Common myeloid progenitor, CD34-positive (primary cell): ENCODE measurements around the gene LAMA3.
A peak's percentile ranks its signal among the peaks of the same experiment; 100 is the strongest.

Experiments used
- CTCF ChIA-PET: fragments of 350-600 bp; sonication (Branson Sonifier 250); formaldehyde crosslinking; loops from one replicate; lab custom pipeline; 2021; ENCODE audit warnings: antibody characterized with exemption; lab: Charles Lee
- POLR2A ChIA-PET: fragments of 350-600 bp; sonication (Branson Sonifier 250); formaldehyde crosslinking; loops from one replicate; lab custom pipeline; 2021; ENCODE audit warnings: antibody characterized with exemption; lab: Charles Lee
- DNase-seq, 3 donors: peaks; one replicate each; pipeline versions ENCODE4 v3.0.0 to v3.0.0-alpha.2; 2013
- H3K27ac ChIP-seq, 2 experiments: 1 replicate in 1 of 2; 2 replicates in 1 of 2; pipeline ENCODE4 v1.7.0; 2013; ENCODE audit warnings: inconsistent platforms in 2 of 2, low read length in 2 of 2, mild to moderate bottlenecking in 2 of 2, low read depth in 1 of 2, moderate library complexity in 1 of 2; ENCODE audit not compliant: severe bottlenecking in 2 of 2, insufficient read depth in 1 of 2, poor library complexity in 1 of 2
- H3K27me3 ChIP-seq, 5 experiments: replicated peaks in 2 of 5; 1 replicate in 3 of 5; 2 replicates in 2 of 5; pipeline versions ENCODE4 v1.6.1 to v1.7.0; 2013; ENCODE audit warnings: low read length in 4 of 5, mild to moderate bottlenecking in 2 of 5, moderate library complexity in 2 of 5, inconsistent platforms in 1 of 5; ENCODE audit not compliant: insufficient read depth in 5 of 5, control insufficient read depth in 4 of 5
- H3K36me3 ChIP-seq, 4 experiments: 1 replicate in 2 of 4; 2 replicates in 2 of 4; pipeline versions ENCODE4 v1.6.1 to v1.7.0; 2013; ENCODE audit warnings: low read length in 3 of 4, control low read depth in 1 of 4, mild to moderate bottlenecking in 1 of 4; ENCODE audit not compliant: control insufficient read depth in 4 of 4, insufficient read depth in 4 of 4
- H3K4me1 ChIP-seq, 4 experiments: 1 replicate in 3 of 4; 2 replicates in 1 of 4; pipeline versions ENCODE4 v1.6.1 to v1.7.1; 2013; ENCODE audit warnings: low read length in 3 of 4, mild to moderate bottlenecking in 3 of 4, control low read depth in 1 of 4, inconsistent platforms in 1 of 4, moderate library complexity in 1 of 4; ENCODE audit not compliant: control insufficient read depth in 4 of 4, insufficient read depth in 4 of 4; ENCODE audit errors: control extremely low read depth in 1 of 4
- H3K4me3 ChIP-seq, 7 experiments: 1 replicate in 4 of 7; 2 replicates in 3 of 7; pipeline versions ENCODE4 v1.5.1 to v1.7.0; 2013; ENCODE audit warnings: mild to moderate bottlenecking in 7 of 7, low read length in 6 of 7, moderate library complexity in 6 of 7, inconsistent platforms in 2 of 7, low read depth in 2 of 7, control low read depth in 1 of 7; ENCODE audit not compliant: insufficient read depth in 4 of 7, control insufficient read depth in 1 of 7; ENCODE audit errors: extremely low read depth in 1 of 7
- H3K9me3 ChIP-seq, 5 experiments: 1 replicate in 4 of 5; 2 replicates in 1 of 5; pipeline versions ENCODE4 v1.6.1 to v1.7.1; 2013; ENCODE audit warnings: low read length in 4 of 5, mild to moderate bottlenecking in 2 of 5, inconsistent platforms in 1 of 5, low read depth in 1 of 5, moderate library complexity in 1 of 5; ENCODE audit not compliant: control insufficient read depth in 4 of 5, insufficient read depth in 2 of 5; ENCODE audit errors: control extremely low read depth in 1 of 5
- WGBS: methylation state at CpG from one replicate; pipeline ENCODE4 v1.1.5; 2013; ENCODE audit not compliant: insufficient coverage; 5-methylcytosine and 5-hydroxymethylcytosine counted together

Gene LAMA3

GRCh38 chr18:23646282-23646681 lies 43.0 kb upstream of the LAMA3 start:
- 100% methylated on average over 1 of the region's 2 CpGs for WGBS
- ChIA-PET POLR2A (no interaction called here), CTCF (no interaction called here)
- Histone ChIP-seq H3K9me3 (peaks cover 0 to 10% (median 6%) of the 10 kb centered on the region in 5 experiments), H3K36me3 (no peaks in the 10 kb centered on the region), H3K27me3 (peaks cover 0 to 1% (median 0%) of the 10 kb centered on the region in 5 experiments), H3K27ac (no peak overlapping the region), H3K4me1 (peaks cover 0 to 9% (median 1%) of the 10 kb centered on the region in 4 experiments), H3K4me3 (no peak overlapping the region)
- no peak for DNase-seq

GRCh38 chr18:23648456-23648855 lies 40.8 kb upstream of the LAMA3 start:
- WGBS, result 78% methylated on average over 3 of the region's 3 CpGs
- Histone ChIP-seq H3K4me3 (no peak overlapping the region), H3K27me3 (peaks cover 0 to 1% (median 0%) of the 10 kb centered on the region in 5 experiments), H3K27ac (no peak overlapping the region), H3K36me3 (no peaks in the 10 kb centered on the region), H3K9me3 (no peaks in the 10 kb centered on the region), H3K4me1 (peaks cover 0 to 9% (median 1%) of the 10 kb centered on the region in 4 experiments)
- ChIA-PET POLR2A (no interaction called here), CTCF (interaction anchor here (1.0 kb wide), 1 partner anchor 35 kb away, joined by 3 read pairs; no protein-coding TSS in a partner anchor)
- DNase-seq, result no peak

GRCh38 chr18:23648940-23649607 lies 40.2 kb upstream of the LAMA3 start:
- Histone ChIP-seq H3K27ac (no peak overlapping the region), H3K9me3 (no peaks in the 10 kb centered on the region), H3K4me1 (peaks cover 0 to 9% (median 1%) of the 10 kb centered on the region in 4 experiments), H3K27me3 (peaks cover 0 to 1% (median 0%) of the 10 kb centered on the region in 5 experiments), H3K4me3 (no peak overlapping the region), H3K36me3 (no peaks in the 10 kb centered on the region)
- ChIA-PET POLR2A (no interaction called here), CTCF (interaction anchor here (1.0 kb wide), 1 partner anchor 36 kb away, joined by 3 read pairs; no protein-coding TSS in a partner anchor)
- DNase-seq, result peak in 1 of 3 donors; percentile 29
- WGBS, result 39% methylated on average over 8 of the region's 8 CpGs

- CTCF ChIA-PET, result interaction anchor here (1.0 to 3.5 kb wide), 5 partner anchors 11 to 52 kb away, joined by 3 to 21 read pairs (median 4); partner anchors contain the start of gene LAMA3
- WGBS, result 100% methylated on average over 2 of the region's 6 CpGs
- no peak for DNase-seq
- no peak overlapping the region for H3K27ac ChIP-seq
- no peaks in the 10 kb centered on the region for H3K36me3 ChIP-seq
- POLR2A ChIA-PET, result no interaction called here
- no peak overlapping the region for H3K4me3 ChIP-seq
- no peaks in the 10 kb centered on the region for H3K9me3 ChIP-seq
- peaks cover 0 to 1% (median 0%) of the 10 kb centered on the region in 5 experiments for H3K27me3 ChIP-seq
- peaks cover 0 to 9% (median 1%) of the 10 kb centered on the region in 4 experiments for H3K4me1 ChIP-seq
Observed at GRCh38 chr18:23650968-23651927, 38.0 kb upstream of the LAMA3 start.

- Histone ChIP-seq H3K27me3 (peaks cover 0 to 1% (median 0%) of the 10 kb centered on the region in 5 experiments), H3K36me3 (no peaks in the 10 kb centered on the region), H3K27ac (no peak overlapping the region), H3K4me1 (peaks cover 0 to 9% (median 1%) of the 10 kb centered on the region in 4 experiments), H3K4me3 (no peak overlapping the region), H3K9me3 (no peaks in the 10 kb centered on the region)
- WGBS, result 100% methylated on average over 3 of the region's 6 CpGs
- DNase-seq, result no peak
- POLR2A ChIA-PET, result no interaction called here
- CTCF ChIA-PET, result interaction anchor here (1.4 to 3.5 kb wide), 3 partner anchors 12 to 51 kb away, joined by 4 to 21 read pairs (median 9); no protein-coding TSS in a partner anchor
Observed at GRCh38 chr18:23652232-23652631, 37.0 kb upstream of the LAMA3 start.

- CTCF ChIA-PET, result no interaction called here
- 98% methylated on average over 5 of the region's 5 CpGs for WGBS
Observed at GRCh38 chr18:23658285-23658684, 31.0 kb upstream of the LAMA3 start.

More at GRCh38 chr18:23658285-23658684, 31.0 kb upstream of the LAMA3 start:
- no peak overlapping the region for H3K27ac ChIP-seq
- no peaks in the 10 kb centered on the region for H3K9me3 ChIP-seq
- POLR2A ChIA-PET, result no interaction called here
- DNase-seq, result no peak
- H3K4me1 ChIP-seq, result peaks cover 5 to 16% (median 15%) of the 10 kb centered on the region in 4 experiments
- H3K4me3 ChIP-seq, result no peak overlapping the region
- H3K36me3 ChIP-seq, result no peaks in the 10 kb centered on the region
- peaks cover 4 to 32% (median 14%) of the 10 kb centered on the region in 5 experiments for H3K27me3 ChIP-seq
